HPDE6-E6E7 (cell line): ENCODE results near the gene XYLT1.

ENCODE experiments used
- DNase-seq: peaks from one replicate; pipeline ENCODE4 v3.0.0; 2011; ENCODE audit warnings: missing footprints; ENCODE audit errors: extremely low spot score

XYLT1 gene

DNA sequence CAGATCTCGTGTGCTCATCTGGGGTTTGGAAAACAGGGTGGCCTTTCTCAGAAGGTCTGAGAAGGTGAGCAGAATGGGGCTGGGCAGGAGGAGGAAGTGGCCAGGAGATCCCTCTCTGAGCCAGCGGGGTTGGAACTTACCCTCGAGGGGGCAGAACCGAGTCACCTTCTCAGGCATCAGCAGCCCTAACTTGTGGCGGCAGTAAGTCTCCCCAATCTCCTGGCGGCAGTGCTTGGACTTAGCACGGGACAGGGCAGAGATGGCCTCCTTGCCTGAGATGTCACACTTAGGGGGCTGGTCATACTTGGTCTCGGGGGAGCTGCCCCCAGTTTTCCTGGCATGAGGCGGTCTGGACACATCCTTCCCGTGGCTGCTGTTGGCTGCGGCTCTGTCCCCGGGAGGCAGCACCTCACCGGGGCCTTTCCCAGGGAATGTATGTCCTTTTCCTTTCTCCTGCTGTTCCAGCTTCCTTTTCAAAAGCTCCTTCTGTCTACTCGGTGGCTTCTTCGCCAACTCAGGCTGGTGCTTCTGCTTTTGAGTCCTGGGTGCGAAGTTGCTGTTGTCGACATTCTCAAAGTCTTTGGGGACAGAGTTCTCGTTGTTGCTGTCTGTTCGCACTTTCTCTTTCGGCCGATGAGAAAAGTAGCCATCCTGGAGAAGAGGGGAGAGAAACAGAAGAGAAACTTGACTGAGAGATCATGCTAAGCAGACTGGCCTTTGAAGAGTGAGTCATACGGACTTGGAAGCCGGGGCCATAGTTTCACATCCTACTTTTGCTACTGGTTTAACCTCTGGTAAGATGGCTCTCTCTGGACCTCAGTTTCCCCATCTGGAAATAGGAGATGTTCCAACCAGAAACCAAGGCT is 211.7 kb downstream of the XYLT1 start:
- no peak for DNase-seq

GRCh38 chr16:17258077-17258599 is 212.6 kb downstream of the XYLT1 start:
- DNase-seq, result no peak

DNA sequence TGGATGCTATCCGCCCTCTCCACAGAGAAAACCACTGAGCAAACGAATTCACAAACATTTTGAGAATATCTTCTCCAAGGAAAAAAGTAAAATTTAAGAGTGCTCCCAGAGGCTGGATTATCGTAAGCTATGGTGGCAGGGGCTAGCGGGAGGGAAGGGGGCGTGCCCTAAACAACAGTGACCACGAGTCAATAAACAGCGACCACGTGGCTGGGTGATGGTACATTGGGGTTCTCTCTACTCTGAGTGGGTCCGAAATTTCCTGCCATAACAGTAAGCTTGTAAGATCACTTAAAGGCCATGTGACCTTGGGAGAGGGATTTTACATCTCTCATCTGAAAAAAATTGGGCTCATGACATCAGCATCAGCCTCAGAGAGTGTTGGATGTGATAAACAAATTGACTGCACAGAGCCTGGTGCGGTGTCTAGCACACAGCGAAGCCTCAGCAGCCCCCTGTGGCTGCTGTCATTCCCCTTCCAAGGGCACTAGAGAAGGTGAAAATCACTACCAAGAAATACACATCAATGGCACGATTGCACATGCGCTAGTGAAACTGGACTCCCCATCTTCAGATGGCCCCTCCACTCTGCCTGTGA is 213.2 kb downstream of the XYLT1 start:
- no peak for DNase-seq

- DNase-seq, result no peak
Measured at GRCh38 chr16:17252701-17253100, 218.1 kb downstream of the XYLT1 start.

GRCh38 chr16:17252064-17252463 is 218.7 kb downstream of the XYLT1 start:
- DNase-seq, result no peak

GRCh38 chr16:17251496-17251895 is 219.3 kb downstream of the XYLT1 start:
- DNase-seq, result no peak

DNA sequence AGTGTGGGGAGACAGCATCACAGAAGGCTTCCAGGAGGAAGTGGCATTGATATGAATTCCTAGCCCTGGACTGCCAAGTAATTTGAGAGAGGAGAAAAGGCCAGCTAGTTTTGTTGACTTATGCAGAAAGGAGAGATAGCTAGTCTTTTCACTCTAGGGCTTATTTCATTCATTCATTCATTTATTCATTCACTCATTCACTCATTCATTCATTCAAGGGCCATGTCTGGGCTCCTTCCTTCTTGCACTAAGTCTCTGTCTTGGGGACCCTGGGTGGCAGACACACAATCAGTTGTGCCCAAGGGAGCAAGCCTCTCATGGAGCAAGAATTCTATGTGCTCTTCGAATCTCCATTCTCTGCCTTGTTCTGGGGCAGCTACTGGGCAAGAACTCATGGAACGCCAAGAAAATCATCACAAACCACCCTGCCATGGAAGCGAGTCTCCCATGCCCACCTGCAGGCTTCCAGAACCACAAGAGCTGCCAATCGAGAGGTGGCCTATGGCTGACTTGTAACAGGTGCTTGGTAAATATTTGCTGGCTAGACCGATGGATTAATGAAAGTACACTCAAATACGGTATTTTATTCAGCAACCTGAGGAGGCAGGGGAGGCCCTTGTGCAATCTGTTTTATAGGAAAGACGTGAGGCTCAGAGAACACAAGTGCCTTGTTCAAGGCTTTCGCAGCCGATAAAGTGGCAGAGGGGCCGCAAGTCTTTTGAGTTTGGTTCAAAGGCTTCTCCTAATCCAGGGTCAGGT is 223.6 kb downstream of the XYLT1 start:
- DNase-seq, result no peak

GRCh38 chr16:17246268-17246885 is 224.4 kb downstream of the XYLT1 start:
- no peak for DNase-seq

GRCh38 chr16:17245776-17246175 is 225.0 kb downstream of the XYLT1 start:
- DNase-seq, result no peak

DNA sequence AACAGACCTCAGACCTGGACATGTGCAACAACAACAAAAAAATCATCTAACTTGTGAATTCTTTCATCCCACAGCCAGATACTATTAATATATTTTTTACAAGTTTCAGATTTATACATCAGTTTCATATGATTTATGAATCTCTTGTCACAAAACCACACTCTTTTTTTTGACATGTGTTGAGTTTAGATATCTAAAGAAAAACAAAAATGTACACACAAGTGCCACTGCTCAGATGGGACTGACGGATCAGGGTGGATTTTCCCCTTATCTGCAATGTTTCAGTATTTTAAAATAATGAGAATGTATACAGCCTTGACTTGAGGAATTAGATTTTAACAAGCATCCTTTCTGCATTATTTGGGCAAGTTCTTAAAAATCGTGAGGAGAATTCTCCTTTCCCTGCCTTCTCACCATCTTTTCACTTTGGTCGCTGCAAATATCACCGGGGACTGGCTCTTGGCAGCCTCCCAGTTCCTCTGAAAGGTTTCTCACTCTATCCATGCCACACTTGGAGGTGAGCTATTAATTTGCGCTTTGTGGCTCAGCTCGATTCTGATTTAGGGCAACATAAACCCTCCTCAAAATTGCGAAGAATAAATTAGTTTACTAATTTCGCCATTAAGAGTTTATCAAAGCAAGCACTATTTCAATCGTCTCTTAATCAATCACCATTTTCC is 225.7 kb downstream of the XYLT1 start:
- DNase-seq, result no peak

GRCh38 chr16:17241264-17241835 is 229.4 kb downstream of the XYLT1 start:
- no peak for DNase-seq

DNA sequence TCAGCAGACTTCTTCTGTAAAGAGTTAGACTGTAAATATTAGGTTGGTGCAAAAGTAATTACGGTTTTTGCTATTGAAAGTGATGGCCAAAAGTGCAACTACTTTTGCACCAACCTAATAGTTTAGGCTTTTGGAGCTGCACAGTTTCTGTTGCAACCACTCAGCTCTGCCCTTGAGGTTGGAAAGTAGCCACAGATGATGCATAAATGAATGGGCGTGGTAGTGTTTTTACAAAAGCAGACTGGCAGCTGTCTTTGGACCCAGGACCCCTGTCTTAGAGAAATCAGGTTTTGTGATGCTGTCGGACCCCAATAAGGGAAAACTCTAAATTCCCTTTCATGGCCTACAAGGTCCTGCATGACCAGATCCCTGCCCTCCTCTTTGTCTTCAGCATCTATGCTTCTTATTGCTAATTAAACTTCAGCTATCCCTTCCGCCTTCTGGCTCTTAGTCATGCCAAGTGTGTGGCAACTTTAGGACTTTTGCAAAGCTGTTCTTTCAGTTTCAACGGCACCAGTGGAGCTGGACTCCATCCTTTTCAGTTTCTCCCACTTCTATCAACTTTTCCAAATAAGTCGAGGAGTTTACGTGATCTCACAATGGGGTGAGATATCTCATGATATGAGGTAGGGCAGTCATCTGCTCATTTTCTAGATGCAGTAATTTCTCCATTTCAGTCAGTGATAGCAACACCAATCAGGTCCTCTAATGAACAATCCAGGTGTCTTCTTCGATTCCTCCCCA is 232.3 kb downstream of the XYLT1 start:
- DNase-seq, result no peak

GRCh38 chr16:17237350-17237944 is 233.3 kb downstream of the XYLT1 start:
- DNase-seq, result no peak

DNA sequence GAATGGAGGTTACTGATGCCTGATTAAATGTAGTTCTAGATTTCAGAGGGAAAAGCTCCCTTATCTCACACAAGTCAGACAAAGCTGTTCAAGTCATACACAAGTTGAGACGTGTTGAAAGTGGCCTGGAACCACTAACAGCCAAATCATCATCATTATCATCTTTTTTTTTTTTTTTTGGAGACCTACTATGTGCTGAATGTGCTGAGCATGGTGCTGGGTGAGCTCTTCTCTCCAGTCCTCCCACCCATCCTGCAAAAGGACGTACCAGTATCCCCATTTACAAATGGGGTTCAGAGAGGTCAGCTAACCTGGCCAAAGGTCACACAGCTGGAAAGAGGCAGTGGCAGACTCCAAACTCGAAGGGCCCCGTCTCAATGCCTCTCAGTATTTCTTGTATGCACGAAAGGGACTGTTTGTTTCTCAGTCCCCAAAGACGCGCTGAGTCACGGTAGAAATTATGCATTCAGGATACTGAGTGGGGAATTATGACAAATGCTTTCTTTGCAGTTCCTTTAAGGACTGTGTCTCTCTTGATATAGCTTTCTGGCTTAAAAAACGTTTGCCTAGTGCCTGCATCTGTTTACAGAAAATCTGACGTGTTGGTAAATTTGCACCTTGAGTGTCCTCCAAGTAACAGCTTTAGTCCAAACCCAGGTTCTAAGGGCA is 235.5 kb downstream of the XYLT1 start:
- no peak for DNase-seq

DNA sequence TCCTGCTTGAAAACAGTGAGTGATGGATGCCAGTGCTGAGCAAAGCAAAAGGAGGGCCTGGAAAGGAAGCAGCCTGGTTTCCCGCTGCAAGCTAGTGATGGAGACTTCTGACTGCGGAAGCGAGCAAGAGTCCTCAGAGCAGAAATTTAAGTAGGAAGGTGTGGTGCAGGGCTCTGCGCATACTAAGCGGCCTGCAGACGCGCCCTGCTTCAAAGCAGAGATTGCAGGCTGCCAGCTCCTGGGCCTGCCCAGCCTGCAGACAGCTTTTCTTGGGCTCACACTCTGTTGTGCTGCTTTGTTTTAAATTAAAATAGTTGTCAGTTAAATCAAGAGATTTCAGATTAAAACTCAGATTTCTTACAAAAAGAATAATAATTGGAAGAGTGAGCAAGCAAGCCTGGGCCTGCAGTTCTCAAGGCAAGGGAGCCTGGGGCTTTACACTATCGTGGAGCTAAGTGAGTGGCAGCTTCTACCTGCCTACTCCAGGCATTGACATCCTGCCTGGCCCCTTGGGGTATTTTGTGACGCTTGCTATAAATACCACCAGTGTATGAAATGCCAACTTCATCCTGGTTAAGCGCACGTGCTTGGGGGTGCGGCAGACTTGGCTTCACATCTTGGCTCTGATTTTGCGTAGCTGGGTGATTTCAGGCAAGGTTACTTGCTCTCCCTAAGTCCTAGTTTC is 237.3 kb downstream of the XYLT1 start:
- no peak for DNase-seq

GRCh38 chr16:17232487-17232886 is 238.3 kb downstream of the XYLT1 start:
- DNase-seq, result no peak

- no peak for DNase-seq
Measured at GRCh38 chr16:17231972-17232371, 238.8 kb downstream of the XYLT1 start.

- no peak for DNase-seq
Measured at GRCh38 chr16:17230932-17231581, 239.7 kb downstream of the XYLT1 start.
